GM12865 (cell line): ENCODE results near the gene PLN.

ENCODE experiments used
- DNase-seq: peaks from one replicate; pipeline ENCODE4 v3.0.0; 2010; ENCODE audit warnings: low read depth
- H3K4me3 ChIP-seq: 2 replicates; pipeline ENCODE4 v1.5.1; 2011; ENCODE audit warnings: mild to moderate bottlenecking, low read depth, low read length, control low read depth
- TF ChIP-seq, protein P1 (sequence below): IDR thresholded peaks from 2 replicates; pipeline ENCODE4 v1.5.1; 2011; ENCODE audit warnings: low read length, control low read depth, low read depth, inconsistent platforms; ENCODE audit not compliant: insufficient read depth; ENCODE audit errors: missing control alignments

PLN gene

DNA sequence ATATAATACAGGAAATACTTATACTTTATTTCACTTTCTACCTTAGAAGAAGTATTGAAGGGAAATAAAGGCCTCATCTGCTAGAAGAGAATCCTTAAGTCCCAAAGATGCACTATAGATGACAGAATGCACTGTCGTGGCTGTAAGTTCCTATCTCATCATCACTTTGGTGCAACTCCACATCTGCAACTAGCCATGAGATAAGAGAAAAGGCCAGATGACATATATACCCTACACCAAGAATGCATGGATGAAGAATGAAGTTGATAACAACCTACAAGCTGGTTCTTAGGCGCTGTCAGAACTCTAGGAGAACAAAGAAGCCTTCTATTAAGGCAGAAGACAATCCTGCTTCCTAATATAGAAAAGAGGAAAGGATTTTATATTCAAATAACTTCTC, 11.6 kb upstream of the PLN start:
- DNase-seq: no peak
- no peak overlapping the region for H3K4me3 ChIP-seq
- TF ChIP-seq, protein P1, sequence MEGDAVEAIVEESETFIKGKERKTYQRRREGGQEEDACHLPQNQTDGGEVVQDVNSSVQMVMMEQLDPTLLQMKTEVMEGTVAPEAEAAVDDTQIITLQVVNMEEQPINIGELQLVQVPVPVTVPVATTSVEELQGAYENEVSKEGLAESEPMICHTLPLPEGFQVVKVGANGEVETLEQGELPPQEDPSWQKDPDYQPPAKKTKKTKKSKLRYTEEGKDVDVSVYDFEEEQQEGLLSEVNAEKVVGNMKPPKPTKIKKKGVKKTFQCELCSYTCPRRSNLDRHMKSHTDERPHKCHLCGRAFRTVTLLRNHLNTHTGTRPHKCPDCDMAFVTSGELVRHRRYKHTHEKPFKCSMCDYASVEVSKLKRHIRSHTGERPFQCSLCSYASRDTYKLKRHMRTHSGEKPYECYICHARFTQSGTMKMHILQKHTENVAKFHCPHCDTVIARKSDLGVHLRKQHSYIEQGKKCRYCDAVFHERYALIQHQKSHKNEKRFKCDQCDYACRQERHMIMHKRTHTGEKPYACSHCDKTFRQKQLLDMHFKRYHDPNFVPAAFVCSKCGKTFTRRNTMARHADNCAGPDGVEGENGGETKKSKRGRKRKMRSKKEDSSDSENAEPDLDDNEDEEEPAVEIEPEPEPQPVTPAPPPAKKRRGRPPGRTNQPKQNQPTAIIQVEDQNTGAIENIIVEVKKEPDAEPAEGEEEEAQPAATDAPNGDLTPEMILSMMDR: no peak

GRCh38 chr6:118537574-118537973, 10.5 kb upstream of the PLN start:
- TF ChIP-seq, protein P1: no peak
- no peak for DNase-seq
- no peak overlapping the region for H3K4me3 ChIP-seq

DNA sequence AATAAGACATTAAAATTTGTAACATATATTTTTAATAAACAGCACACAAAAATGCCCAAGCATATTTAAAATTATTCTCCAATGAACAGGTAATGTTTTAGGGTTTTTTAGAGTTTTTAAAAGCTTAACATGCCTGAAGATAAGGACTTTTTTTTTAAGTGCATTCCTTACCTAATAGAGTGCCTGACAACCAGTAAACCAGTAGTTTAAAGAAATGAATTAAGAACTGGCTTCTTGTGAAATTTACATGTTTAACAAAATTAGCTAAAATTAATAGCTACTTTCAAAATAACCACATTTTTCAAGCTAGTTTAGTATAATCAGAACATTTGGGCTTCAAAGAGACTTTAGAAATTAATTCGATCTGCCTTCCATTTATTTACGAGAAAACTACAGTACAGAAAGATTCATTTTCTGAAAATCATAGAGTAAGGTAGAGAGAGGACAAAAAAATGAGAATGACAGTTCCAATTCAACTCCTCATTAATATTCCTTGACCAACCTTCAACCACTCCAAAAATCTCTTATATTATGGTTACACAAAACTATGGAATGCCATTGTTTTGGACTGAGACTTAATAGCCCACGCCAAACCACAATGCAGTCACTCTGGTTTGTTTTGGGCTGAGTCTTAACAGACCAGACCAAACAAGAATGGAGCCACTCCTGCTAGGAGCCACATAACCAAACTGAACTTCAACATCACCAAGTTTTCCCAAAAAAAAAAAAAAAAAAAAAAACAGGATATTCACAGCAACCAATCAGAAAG, 5.7 kb upstream of the PLN start:
- TF ChIP-seq, protein P1: no peak
- H3K4me3 ChIP-seq: no peak overlapping the region
- no peak for DNase-seq

GRCh38 chr6:118544105-118544504, 4.0 kb upstream of the PLN start:
- TF ChIP-seq, protein P1: no peak
- DNase-seq: no peak
- no peak overlapping the region for H3K4me3 ChIP-seq

DNA sequence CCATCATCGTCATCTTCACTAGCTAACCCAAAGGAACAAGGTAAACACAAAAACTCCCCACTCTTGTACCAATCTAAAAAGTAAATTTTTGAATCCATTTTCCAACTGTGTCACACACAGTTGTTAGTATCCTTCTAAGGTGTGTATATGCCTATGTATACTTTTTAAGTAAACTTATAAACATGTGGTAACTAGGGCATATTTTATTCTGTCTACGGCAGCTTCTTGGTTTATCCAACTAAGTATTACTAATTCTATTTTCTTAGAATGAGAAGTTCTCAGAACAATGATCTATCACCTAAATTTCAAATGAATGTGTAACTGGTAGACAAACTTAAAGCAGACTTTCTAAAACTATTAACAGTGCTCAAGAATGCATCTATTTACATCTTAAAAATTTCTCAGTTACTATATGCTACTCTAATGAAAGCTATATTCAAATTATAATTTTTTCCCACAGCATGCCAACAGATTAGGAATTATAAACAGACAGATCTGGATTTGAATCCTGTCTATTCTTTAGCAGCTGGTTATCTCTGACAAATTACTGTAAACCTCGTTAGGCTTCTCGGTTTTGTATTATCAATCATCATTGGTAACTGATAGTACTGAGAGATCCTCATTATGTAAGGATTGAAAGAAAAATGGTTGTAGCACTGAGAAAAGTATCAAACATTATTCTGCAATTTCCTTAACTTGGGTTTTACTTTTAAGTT, 1.8 kb upstream of the PLN start:
- TF ChIP-seq, protein P1: no peak
- H3K4me3 ChIP-seq: no peak overlapping the region
- no peak for DNase-seq

GRCh38 chr6:118546880-118547218, 1.2 kb upstream of the PLN start:
- TF ChIP-seq, protein P1: no peak
- DNase-seq: no peak
- no peak overlapping the region for H3K4me3 ChIP-seq
